22Rv1 (cell line): ENCODE results near the gene THBD.

Experiments used
- H3K27ac ChIP-seq: fragments of 450-650 bp; 2 replicates; pipeline ENCODE4 v1.5.1; 2017
- ZFX ChIP-seq: fragments of 450-650 bp; IDR thresholded peaks from 2 replicates; pipeline ENCODE4 v1.6.1; 2017; ENCODE audit warnings: antibody characterized with exemption, borderline replicate concordance
- TF ChIP-seq, protein P1 (sequence below): fragments of 450-650 bp; IDR thresholded peaks from 2 replicates; pipeline ENCODE4 v1.5.1; 2017; ENCODE audit warnings: mild to moderate bottlenecking

THBD gene

DNA sequence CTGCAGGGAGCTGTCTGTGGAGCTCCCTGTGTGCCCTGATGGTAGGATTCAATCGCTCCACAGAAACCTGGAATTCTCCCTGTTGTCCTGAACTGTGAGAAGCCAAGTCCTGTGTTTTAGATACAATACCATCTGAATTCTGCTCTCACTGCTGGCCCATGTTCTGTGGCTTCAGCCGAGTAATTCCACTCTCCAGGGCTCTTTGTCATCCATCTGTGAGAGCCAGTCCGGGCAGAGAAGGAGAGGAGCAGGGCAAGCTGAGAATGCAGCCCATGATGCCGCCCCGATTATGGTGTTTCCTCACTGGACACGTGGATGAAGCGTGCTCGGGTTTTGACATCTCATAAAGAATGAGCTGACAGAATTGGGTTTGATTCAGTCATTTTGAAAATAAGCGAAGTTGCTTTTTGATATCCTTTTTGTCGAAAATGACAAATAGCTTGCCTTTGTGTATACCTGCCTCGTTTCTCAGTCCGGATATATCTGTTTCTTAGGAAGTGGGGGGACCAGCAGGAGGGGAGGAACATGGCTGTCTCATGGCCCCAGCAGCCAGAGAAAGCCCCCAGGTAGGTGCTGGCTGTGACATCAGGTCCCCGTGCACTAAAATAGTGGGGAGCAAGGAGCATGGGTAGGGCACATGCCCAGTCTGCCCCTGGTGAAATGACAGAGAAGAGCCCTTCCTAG lies 44.9 kb upstream of the THBD start:
- H3K27ac ChIP-seq: no peak overlapping the region
- TF ChIP-seq, protein P1, sequence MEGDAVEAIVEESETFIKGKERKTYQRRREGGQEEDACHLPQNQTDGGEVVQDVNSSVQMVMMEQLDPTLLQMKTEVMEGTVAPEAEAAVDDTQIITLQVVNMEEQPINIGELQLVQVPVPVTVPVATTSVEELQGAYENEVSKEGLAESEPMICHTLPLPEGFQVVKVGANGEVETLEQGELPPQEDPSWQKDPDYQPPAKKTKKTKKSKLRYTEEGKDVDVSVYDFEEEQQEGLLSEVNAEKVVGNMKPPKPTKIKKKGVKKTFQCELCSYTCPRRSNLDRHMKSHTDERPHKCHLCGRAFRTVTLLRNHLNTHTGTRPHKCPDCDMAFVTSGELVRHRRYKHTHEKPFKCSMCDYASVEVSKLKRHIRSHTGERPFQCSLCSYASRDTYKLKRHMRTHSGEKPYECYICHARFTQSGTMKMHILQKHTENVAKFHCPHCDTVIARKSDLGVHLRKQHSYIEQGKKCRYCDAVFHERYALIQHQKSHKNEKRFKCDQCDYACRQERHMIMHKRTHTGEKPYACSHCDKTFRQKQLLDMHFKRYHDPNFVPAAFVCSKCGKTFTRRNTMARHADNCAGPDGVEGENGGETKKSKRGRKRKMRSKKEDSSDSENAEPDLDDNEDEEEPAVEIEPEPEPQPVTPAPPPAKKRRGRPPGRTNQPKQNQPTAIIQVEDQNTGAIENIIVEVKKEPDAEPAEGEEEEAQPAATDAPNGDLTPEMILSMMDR: no peak
- no peak for TF ChIP-seq ZFX

DNA sequence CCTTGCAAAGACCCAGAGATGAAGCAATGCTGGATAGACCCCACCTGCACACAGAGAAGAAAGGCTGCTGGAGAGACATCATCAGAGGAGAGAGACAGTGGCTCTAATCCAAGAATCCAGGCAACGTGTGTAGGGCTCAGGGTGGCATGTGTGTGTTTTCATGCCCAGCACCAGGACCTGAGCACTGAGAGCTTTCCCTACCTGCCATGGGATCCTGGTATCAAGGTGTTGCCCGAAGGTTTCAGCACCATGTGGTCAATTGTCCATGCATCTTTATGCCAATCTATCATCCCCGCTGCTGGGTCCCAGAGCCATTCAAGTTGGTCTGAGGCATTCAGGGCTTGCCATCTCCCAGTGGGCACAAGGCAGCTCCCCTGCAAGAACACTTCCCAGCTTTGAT lies 44.1 kb upstream of the THBD start:
- no peak overlapping the region for H3K27ac ChIP-seq

DNA sequence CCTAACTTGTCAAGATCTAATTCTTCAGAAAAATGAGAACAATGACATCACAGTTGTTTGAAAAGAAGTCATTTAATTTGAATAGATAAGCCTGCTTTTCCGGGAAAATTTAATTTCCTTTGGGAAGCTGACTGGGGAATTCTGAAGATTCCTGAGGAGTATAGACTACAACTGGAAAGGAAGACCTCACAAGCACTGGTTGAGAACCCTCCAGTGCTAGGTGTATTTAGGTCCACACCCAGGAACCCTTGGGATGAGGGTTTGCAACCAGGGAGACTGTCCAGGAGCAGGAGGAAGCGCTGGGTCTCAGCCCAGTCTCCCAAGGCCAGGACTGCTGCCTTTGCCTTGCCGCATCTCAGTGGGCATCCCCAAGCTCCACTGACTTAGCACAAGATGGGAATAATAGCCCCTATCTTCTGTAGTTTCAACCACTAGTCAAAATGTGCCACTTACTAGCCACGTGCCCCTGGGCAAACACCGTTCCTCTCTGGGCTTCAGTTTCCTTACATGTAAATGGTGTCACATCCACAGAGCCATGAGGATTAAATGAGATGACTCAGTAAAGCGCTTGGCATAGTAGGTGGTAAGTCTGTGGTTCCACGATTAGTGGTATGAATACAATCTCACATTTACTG lies 43.5 kb upstream of the THBD start:
- no peak for TF ChIP-seq ZFX
- TF ChIP-seq, protein P1: no peak
- H3K27ac ChIP-seq: no peak overlapping the region

More for the DNA sequence above, 44.1 kb upstream of the THBD start:
- TF ChIP-seq, protein P1: no peak
- no peak for TF ChIP-seq ZFX

DNA sequence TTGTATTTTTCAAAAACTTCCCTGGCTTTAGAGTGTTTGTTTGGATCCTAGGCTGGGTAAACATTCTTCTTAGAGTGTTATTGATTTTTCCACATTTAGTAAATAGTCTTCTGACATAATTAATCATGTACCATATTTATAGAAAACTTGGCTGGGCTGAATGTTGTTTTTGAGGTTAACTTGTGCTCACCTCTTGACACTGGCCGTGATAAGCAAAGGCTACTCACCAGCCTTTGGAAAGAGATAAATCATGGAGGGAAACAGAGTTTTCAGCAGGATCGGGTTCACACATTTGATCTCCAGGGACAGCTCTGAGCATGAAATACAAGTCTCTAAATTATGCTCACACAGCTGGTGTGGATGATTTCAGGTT lies 42.9 kb upstream of the THBD start:
- TF ChIP-seq ZFX: no peak
- TF ChIP-seq, protein P1: no peak
- no peak overlapping the region for H3K27ac ChIP-seq

DNA sequence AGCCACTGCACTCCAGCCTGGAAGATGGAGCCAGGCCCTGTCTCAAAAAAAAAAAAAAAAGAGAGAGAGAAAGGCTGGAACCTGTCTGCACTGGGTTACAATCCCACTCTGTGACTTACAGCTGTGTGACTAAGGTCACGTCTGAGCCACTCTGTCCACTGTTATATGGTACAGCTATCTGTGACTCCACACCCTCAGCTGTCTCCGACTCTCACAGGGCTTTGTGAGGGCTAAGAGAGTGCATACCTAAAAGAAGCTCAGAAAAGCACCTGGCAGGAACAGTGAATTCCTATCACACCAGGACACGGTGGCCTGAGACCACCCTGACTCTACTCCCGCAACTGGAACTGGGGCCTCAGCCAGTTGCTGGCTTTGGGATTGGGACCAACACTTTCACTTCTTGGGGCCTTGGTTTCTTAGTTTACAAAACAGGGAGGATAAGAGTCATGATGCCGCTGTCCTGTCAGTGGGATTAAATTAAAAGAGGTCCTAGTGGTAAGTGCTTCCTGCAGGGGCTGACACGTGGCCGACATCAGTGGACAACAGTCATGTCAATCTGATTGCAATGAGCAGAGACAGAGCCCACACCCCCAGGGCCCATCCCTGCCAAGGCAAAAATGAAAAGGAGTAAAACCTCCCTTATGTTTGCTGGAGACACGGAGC lies 42.4 kb upstream of the THBD start:
- no peak for TF ChIP-seq ZFX
- TF ChIP-seq, protein P1: no peak
- no peak overlapping the region for H3K27ac ChIP-seq

DNA sequence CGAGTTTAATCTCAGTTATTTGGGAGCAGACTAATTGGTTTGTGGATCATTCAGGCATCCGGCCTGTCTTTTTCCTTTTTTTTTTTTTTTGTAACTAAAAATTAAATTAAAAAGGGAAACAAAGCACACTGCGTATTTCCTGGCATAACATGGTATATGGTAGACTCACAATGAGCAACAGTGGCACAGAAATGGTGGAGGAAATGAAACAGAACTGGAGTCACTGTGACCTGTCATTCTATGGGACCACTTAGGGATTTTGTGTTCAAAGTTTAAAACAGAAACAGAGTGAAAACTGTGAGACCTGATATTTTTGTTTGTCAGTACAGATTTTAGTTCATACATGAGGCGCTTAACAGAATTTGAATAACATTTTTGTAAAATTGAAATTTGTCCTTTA lies 41.4 kb upstream of the THBD start:
- TF ChIP-seq, protein P1: no peak
- no peak for TF ChIP-seq ZFX
- H3K27ac ChIP-seq: no peak overlapping the region

DNA sequence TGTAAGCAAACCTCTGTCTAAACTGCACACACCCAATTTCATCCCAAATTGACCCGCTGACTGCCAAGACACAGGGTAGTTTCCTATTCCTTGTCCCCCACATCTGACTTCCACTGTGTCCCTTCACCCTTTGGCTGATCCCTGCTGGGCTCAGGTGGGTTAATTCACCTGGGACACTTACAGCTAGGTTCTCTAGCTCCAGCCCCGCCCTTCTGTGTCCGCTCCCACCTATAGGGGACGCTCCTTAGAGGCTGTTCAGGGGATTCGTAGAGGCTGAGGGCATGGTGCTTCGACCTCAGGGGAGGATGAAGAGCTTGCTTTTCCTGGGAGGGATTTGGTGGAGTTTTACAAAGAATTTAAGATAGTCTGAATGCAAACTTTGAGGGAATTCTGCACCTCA lies 40.7 kb upstream of the THBD start:
- H3K27ac ChIP-seq: no peak overlapping the region
- TF ChIP-seq ZFX: no peak
- TF ChIP-seq, protein P1: no peak
